ENCODE data around the gene YBX2.
"Not testable (repeated sequence)": the region's sequence is repeated elsewhere in the genome, so short reads cannot be mapped to it uniquely, and the experiment has no call there.

YBX2 gene

DNA sequence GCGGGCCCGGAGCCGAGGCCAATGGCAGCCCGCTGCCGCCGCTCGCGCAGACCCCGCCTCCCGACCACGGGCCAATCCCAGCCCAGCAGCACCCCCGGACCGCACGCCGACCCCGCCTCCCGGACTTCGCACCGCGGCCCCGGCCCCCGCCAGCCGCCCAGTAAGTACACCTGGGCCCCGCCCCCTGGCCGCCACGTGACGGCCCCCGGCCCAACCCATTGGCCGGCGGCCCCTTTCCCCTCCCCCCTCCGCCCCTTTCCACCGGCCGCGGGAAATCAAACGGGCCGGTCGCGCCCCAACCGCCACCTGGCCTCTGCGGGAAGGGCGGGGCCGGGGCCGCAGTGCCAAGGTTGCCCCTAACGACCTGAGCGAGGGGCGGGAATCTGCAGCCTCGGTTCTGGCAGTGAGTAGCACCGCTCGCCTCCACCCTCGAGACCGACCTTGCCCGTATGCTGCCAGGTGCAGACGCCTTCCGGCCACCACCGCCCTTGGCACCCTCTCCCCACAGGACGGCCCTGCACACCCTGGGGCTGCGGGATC lies at the start of gene YBX2:
Gene YBX2, minus strand, starts transcription at position 26 of the 540 bp plus-strand sequence. CDS start 139 bp downstream, outside the sequence.
- Histone ChIP-seq H3K4me3 (ENCODE audit: low read depth, low read length) (peak within 1 kb of the TSS; percentile 71), H3K4me1 (ENCODE audit: control insufficient read depth, insufficient read depth, low read length) (peaks cover 6% of the 10 kb centered on the region), H3K9me3 (ENCODE audit: control insufficient read depth, insufficient read depth, low read length) (no peaks in the 10 kb centered on the region), H3K27me3 (ENCODE audit: control insufficient read depth, insufficient read depth, low read length) (peaks cover 6% of the 10 kb centered on the region), H3K36me3 (ENCODE audit: control insufficient read depth, insufficient read depth, low read length) (no peaks in the 10 kb centered on the region), H3K9ac (ENCODE audit: low read depth, low read length) (no peak within 1 kb of the TSS)

DNA sequence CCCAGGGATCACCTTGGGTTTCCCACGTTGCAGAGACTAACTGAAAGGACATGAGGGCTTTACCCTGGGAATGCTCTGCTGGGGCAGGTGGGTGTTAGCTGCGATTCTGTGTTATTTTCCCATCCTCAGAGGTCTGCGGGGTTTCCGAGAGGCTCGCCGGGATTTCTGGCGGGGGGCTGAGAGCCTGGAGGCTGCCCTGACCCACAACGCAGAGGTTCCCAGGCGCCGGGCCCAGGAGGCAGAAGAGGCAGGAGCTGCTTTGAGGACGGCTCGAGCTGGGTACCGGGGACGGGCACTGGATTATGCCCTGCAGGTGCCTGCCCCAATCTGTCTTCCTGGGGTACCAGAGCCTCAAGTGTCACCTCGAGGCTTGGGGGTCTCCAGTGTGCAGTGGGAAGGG lies 48.8 kb upstream of the YBX2 start:
- Histone ChIP-seq H3K4me3 (ENCODE audit: low read depth, low read length) (no peak overlapping the region), H3K27me3 (ENCODE audit: control insufficient read depth, insufficient read depth, low read length) (no peaks in the 10 kb centered on the region), H3K9ac (ENCODE audit: low read depth, low read length) (no peak overlapping the region), H3K36me3 (ENCODE audit: control insufficient read depth, insufficient read depth, low read length) (no peaks in the 10 kb centered on the region), H3K9me3 (ENCODE audit: control insufficient read depth, insufficient read depth, low read length) (no peaks in the 10 kb centered on the region), H3K4me1 (ENCODE audit: control insufficient read depth, insufficient read depth, low read length) (no peaks in the 10 kb centered on the region)

DNA sequence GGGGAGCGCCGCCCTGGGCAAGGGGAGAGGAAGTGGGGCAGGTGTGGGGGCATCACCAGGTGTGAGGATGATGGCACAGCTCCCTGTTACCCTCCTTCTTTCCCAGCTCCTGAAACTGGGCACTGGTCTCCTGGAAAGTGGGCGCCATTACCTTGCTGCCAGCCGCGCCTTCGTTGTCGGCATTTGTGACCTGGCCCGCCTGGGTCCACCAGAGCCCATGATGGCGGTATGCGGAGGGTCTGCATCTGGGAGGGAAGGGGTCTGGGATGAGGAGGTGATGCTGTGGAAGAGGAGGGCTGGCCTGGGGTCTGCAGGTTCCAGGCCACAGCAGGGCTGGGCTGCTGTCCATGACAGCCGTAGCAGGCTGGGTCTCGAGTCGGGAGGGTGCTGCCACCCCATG lies 47.4 kb upstream of the YBX2 start:
- Histone ChIP-seq H3K9me3 (ENCODE audit: control insufficient read depth, insufficient read depth, low read length) (no peaks in the 10 kb centered on the region), H3K4me3 (ENCODE audit: low read depth, low read length) (no peak overlapping the region), H3K9ac (ENCODE audit: low read depth, low read length) (no peak overlapping the region), H3K4me1 (ENCODE audit: control insufficient read depth, insufficient read depth, low read length) (peaks cover 5% of the 10 kb centered on the region), H3K27me3 (ENCODE audit: control insufficient read depth, insufficient read depth, low read length) (no peaks in the 10 kb centered on the region), H3K36me3 (ENCODE audit: control insufficient read depth, insufficient read depth, low read length) (no peaks in the 10 kb centered on the region)

DNA sequence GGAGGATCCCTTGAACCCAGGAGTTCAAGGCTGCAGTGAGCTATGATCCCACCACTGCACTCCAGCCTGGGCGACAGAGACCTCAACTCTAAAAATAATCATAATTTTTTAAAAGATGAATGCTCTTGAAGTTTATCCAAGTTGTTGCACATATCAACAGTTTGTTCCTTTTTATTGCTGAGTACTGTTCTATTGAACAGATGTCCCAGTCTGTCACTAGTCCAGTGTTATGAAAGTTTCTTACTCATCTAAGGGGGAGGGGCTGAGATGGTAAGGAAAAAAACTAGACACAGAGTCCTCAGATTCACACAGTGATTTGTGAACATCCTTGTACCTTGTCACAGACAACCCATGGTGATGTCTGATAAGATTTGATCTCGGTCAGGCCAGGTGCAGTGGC lies 45.7 kb upstream of the YBX2 start:
- no peaks in the 10 kb centered on the region for H3K9me3 ChIP-seq (ENCODE audit: control insufficient read depth, insufficient read depth, low read length)
- H3K27me3 ChIP-seq (ENCODE audit: control insufficient read depth, insufficient read depth, low read length): no peaks in the 10 kb centered on the region
- H3K4me3 ChIP-seq (ENCODE audit: low read depth, low read length): no peak overlapping the region
- H3K36me3 ChIP-seq (ENCODE audit: control insufficient read depth, insufficient read depth, low read length): no peaks in the 10 kb centered on the region
- H3K4me1 ChIP-seq (ENCODE audit: control insufficient read depth, insufficient read depth, low read length): peaks cover 10% of the 10 kb centered on the region
- no peak overlapping the region for H3K9ac ChIP-seq (ENCODE audit: low read depth, low read length)

GRCh38 chr17:7337600-7337999 lies 43.2 kb upstream of the YBX2 start:
- not testable (repeated sequence) for H3K4me3 ChIP-seq (ENCODE audit: low read depth, low read length); H3K9ac ChIP-seq (ENCODE audit: low read depth, low read length); H3K27me3 ChIP-seq (ENCODE audit: control insufficient read depth, insufficient read depth, low read length); H3K9me3 ChIP-seq (ENCODE audit: control insufficient read depth, insufficient read depth, low read length); H3K36me3 ChIP-seq (ENCODE audit: control insufficient read depth, insufficient read depth, low read length)
- peaks cover 10% of the 10 kb centered on the region for H3K4me1 ChIP-seq (ENCODE audit: control insufficient read depth, insufficient read depth, low read length)

DNA sequence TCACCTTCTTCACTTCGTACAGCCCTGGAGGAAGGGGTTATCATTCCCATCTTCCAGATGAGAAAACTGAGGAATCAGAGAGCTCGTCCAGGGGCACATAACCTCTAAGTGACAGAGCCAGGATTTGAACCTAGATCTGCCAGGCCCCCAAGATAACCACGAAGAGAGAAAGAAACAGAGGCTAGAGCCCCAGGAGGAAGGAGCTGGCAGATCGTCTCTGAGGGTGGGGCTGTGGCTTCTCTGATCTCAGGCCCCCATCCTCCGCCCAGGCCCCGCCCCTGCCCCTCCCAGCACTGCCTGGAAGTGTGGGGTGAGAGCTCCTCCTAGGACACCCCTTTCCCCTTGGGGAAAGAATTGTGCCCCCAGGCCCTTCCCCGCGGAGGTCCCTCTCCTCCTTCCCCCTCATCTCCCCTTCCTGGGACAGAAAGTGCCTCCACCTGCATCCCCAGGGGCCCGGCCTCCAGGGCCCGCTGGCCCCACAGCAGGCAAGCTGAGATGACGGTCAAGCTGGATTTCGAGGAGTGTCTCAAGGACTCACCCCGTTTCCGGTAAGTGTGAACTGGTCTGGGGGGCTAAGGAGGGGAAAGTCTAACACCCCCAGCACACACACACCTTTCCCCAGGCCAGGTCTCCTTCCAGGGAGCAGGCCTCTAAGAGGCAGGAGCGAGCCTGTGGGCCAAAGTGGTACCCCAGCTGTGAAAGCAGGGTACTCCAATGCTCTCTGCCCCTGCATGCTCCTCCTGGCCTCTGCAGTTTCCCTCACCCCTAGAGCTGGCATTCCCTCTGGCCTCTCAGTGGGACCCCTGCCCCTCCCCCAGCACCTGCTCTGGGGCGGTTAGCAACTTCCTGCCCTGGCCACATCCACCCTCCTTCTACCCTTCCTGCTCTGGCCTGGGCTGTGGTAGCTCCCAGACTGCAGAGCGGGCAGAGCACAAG lies 42.1 kb upstream of the YBX2 start, which contains the start of gene ACAP1:
Gene ACAP1, plus strand, starts transcription at position 290 of the 936 bp plus-strand sequence. Its CDS starts 206 bp downstream, at position 496.
- Histone ChIP-seq H3K4me3 (ENCODE audit: low read depth, low read length) (peak within 1 kb of the TSS; percentile 31), H3K27me3 (ENCODE audit: control insufficient read depth, insufficient read depth, low read length) (no peaks in the 10 kb centered on the region)

DNA sequence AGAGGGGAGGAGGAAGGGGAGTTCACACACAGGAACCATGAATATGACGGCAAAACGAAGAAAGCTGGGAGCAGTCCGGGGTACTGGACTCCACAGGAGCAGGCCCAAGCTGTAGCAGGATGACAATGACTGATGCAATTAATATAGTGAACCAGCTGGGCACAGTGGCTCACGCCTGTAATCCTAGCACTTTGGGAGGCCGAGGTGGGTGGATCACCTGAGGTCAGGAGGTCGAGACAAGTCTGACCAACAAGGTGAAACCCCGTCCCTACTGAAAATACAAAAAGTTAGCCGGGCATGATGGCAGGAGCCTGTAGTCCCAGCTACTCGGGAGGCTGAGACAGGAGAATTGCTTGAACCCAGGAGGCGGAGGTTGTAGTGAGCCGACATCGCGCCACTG lies 41.3 kb upstream of the YBX2 start:
- not testable (repeated sequence) for H3K36me3 ChIP-seq (ENCODE audit: control insufficient read depth, insufficient read depth, low read length); H3K9ac ChIP-seq (ENCODE audit: low read depth, low read length); H3K27me3 ChIP-seq (ENCODE audit: control insufficient read depth, insufficient read depth, low read length); H3K4me3 ChIP-seq (ENCODE audit: low read depth, low read length); H3K9me3 ChIP-seq (ENCODE audit: control insufficient read depth, insufficient read depth, low read length)
- H3K4me1 ChIP-seq (ENCODE audit: control insufficient read depth, insufficient read depth, low read length): peaks cover 10% of the 10 kb centered on the region

More for the DNA sequence above, 42.1 kb upstream of the YBX2 start, which contains the start of gene ACAP1:
- Histone ChIP-seq H3K36me3 (ENCODE audit: control insufficient read depth, insufficient read depth, low read length) (no peaks in the 10 kb centered on the region), H3K4me1 (ENCODE audit: control insufficient read depth, insufficient read depth, low read length) (peaks cover 10% of the 10 kb centered on the region), H3K9me3 (ENCODE audit: control insufficient read depth, insufficient read depth, low read length) (no peaks in the 10 kb centered on the region), H3K9ac (ENCODE audit: low read depth, low read length) (peak within 1 kb of the TSS; percentile 41)

- peaks cover 10% of the 10 kb centered on the region for H3K4me1 ChIP-seq (ENCODE audit: control insufficient read depth, insufficient read depth, low read length)
- no peaks in the 10 kb centered on the region for H3K9me3 ChIP-seq (ENCODE audit: control insufficient read depth, insufficient read depth, low read length)
- H3K9ac ChIP-seq (ENCODE audit: low read depth, low read length): no peak overlapping the region
- no peaks in the 10 kb centered on the region for H3K36me3 ChIP-seq (ENCODE audit: control insufficient read depth, insufficient read depth, low read length)
- H3K27me3 ChIP-seq (ENCODE audit: control insufficient read depth, insufficient read depth, low read length): no peaks in the 10 kb centered on the region
- no peak overlapping the region for H3K4me3 ChIP-seq (ENCODE audit: low read depth, low read length)
These were observed 40.6 kb upstream of the YBX2 start for GRCh38 chr17:7334938-7335538.

DNA sequence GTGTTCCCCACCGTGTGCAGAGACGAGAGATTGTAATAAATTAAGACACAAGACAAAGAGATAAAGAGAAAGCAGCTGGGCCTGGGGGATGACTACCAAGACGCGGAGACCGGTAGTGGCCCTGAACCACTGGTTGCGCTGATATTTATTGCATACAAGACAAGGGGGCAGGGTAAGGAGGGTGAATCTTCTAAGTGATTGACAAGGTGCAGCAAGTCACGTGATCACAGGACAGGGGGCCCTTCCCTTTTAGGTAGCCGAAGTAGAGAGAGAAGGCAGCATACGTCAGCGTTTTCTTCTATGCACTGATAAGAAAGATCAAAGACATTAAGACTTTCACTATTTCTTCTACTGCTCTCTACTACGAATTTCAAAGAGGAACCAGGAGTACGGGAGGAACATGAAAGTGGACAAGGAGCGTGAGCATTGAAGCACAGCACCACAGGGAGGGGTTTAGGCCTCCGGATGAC lies 38.2 kb upstream of the YBX2 start:
- not testable (repeated sequence) for H3K27me3 ChIP-seq (ENCODE audit: control insufficient read depth, insufficient read depth, low read length); H3K36me3 ChIP-seq (ENCODE audit: control insufficient read depth, insufficient read depth, low read length); H3K9ac ChIP-seq (ENCODE audit: low read depth, low read length); H3K4me3 ChIP-seq (ENCODE audit: low read depth, low read length); H3K9me3 ChIP-seq (ENCODE audit: control insufficient read depth, insufficient read depth, low read length)
- peaks cover 10% of the 10 kb centered on the region for H3K4me1 ChIP-seq (ENCODE audit: control insufficient read depth, insufficient read depth, low read length)

DNA sequence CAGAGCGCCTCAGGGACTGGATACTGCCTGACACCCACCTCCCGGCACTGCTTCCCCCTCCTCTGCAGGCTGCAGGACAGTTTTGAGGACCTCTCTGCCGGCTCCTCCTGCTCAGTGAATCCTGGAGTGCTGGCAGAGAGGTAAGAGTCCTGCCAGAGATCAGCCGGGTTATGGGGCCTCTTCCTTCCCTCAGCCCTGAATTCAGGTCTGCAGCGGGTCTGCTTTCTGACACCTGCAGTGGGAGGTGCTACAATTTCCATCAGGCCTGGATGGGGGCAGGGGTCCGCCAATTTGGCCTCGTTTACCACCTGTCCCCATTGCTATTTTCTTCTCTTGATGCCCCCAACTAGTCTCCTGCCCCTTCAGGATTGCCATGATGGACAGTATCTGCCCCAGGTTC lies 37.7 kb upstream of the YBX2 start:
- Histone ChIP-seq H3K4me1 (ENCODE audit: control insufficient read depth, insufficient read depth, low read length) (peaks cover 8% of the 10 kb centered on the region), H3K27me3 (ENCODE audit: control insufficient read depth, insufficient read depth, low read length) (no peaks in the 10 kb centered on the region), H3K9ac (ENCODE audit: low read depth, low read length) (no peak overlapping the region), H3K9me3 (ENCODE audit: control insufficient read depth, insufficient read depth, low read length) (no peaks in the 10 kb centered on the region), H3K4me3 (ENCODE audit: low read depth, low read length) (no peak overlapping the region), H3K36me3 (ENCODE audit: control insufficient read depth, insufficient read depth, low read length) (peaks cover 1% of the 10 kb centered on the region)

GRCh38 chr17:7330638-7331015 lies 36.2 kb upstream of the YBX2 start:
- Histone ChIP-seq H3K27me3 (ENCODE audit: control insufficient read depth, insufficient read depth, low read length) (no peaks in the 10 kb centered on the region), H3K9me3 (ENCODE audit: control insufficient read depth, insufficient read depth, low read length) (no peaks in the 10 kb centered on the region), H3K9ac (ENCODE audit: low read depth, low read length) (no peak overlapping the region), H3K4me1 (ENCODE audit: control insufficient read depth, insufficient read depth, low read length) (no peaks in the 10 kb centered on the region), H3K36me3 (ENCODE audit: control insufficient read depth, insufficient read depth, low read length) (peaks cover 12% of the 10 kb centered on the region), H3K4me3 (ENCODE audit: low read depth, low read length) (peak overlapping the region; percentile 97)

All from iPS-15b (cell line).